Measurements from ENCODE around the gene CD2AP.

The CD2AP gene

DNA sequence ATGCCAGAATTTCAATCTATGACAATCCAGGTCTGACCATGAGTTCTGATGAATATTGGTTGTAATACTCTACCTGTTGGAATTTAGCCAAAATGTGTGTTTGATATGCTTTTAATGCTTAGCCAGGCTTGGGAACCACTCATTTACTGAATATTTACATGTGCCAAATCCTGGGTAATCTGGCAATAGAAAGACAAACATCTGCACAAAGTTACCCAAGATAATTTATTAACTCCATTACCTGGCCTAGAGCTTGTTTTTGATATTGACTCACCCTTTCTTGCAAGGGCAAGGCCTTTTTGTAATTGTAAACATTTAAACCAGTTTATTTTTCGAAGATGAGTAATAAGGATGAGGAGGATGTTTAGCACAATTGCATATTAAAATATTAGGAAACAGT is 13.5 kb upstream of the CD2AP start:
- H3K4me3 ChIP-seq (ENCODE audit: low read depth, low read length) = no peak overlapping the region
- TF ChIP-seq, protein P1, sequence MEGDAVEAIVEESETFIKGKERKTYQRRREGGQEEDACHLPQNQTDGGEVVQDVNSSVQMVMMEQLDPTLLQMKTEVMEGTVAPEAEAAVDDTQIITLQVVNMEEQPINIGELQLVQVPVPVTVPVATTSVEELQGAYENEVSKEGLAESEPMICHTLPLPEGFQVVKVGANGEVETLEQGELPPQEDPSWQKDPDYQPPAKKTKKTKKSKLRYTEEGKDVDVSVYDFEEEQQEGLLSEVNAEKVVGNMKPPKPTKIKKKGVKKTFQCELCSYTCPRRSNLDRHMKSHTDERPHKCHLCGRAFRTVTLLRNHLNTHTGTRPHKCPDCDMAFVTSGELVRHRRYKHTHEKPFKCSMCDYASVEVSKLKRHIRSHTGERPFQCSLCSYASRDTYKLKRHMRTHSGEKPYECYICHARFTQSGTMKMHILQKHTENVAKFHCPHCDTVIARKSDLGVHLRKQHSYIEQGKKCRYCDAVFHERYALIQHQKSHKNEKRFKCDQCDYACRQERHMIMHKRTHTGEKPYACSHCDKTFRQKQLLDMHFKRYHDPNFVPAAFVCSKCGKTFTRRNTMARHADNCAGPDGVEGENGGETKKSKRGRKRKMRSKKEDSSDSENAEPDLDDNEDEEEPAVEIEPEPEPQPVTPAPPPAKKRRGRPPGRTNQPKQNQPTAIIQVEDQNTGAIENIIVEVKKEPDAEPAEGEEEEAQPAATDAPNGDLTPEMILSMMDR (IDR thresholded peaks at IDR 0.05; ENCODE audit: low read depth, low read length, missing control alignments) = no peak
- no peak for DNase-seq (ENCODE audit: low read depth)

DNA sequence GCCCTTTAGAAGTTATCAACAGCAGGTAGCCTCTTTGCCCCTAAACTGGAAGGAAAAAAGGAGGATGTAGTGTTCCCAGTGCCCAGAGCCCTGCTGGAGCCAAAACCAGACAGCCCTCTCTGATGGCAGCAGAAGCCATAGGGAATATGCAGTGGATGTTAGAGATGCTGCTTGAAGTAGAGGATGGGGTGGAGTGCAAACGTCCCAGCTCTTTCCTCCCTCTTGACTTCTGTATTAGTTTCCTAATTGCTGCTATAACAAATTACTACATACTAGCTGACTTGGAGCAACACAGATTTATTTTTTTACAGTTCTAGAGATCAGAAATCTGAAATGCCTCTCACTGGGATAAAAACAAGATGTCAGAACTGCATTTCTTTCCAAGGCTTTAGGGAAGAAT is 12.5 kb upstream of the CD2AP start:
- H3K4me3 ChIP-seq (ENCODE audit: low read depth, low read length) = no peak overlapping the region
- DNase-seq (ENCODE audit: low read depth) = no peak
- TF ChIP-seq, protein P1 (IDR thresholded peaks at IDR 0.05; ENCODE audit: low read depth, low read length, missing control alignments) = no peak

- no peak overlapping the region for H3K4me3 ChIP-seq (ENCODE audit: low read depth, low read length)
- no peak for DNase-seq (ENCODE audit: low read depth)
- TF ChIP-seq, protein P1 (IDR thresholded peaks at IDR 0.05; ENCODE audit: low read depth, low read length, missing control alignments) = no peak
These were observed 5.7 kb upstream of the CD2AP start for GRCh38 chr6:47471911-47472310.

DNA sequence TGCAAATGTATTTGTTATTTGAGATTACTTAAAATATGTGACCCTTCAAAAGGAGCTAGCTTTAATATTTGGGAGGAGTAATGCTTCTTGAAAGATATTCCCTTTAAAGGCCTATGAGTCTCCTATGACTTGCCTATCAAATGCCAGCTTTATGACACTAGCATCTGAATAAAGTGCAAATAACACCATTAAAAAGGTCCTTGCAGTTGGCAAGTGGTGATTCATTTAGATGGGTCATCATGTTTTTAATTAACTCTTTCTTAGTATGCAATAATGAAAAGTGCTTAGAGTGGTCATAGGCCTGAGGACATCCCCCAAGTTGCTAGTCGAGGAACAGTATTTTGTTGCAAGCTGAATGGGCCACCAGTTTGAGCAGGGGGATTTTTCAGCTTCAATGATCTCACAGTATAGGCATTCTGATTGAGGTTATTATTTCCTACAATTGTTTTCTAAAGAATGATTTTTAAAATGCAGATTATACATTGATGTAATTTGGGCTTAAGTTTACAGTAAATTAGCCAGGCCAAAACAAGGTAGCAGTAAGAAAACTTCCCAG is 3.7 kb upstream of the CD2AP start:
- no peak overlapping the region for H3K4me3 ChIP-seq (ENCODE audit: low read depth, low read length)
- no peak for DNase-seq (ENCODE audit: low read depth)
- TF ChIP-seq, protein P1 (IDR thresholded peaks at IDR 0.05; ENCODE audit: low read depth, low read length, missing control alignments) = no peak

DNA sequence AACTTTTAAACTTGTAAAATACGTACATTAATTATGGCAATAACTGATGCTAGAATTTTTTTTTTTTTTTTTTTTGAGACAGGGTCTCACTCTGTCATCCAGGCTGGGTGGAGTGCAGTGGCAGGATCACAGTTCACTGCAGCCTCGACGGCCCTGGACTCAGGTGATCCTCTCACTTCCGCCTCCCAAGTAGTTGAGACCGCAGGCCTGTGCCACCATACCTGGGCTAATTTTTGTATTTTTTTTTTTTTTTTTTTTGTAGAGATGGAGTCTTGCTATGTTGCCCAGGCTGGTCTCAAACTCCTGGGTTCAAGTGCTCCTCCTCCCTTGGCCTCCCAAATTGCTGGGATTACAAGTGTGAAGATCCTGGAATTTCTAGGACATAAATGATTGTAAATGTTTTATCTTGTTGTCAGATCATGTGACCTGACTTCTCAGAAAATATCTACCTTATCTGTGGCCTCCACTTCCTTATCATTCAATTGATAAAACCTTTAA is 2.2 kb upstream of the CD2AP start:
- DNase-seq (ENCODE audit: low read depth) = no peak
- no peak overlapping the region for H3K4me3 ChIP-seq (ENCODE audit: low read depth, low read length)
- TF ChIP-seq, protein P1 (IDR thresholded peaks at IDR 0.05; ENCODE audit: low read depth, low read length, missing control alignments) = no peak

GRCh38 chr6:47476781-47477496 is 650 bp upstream of the CD2AP start:
- TF ChIP-seq, protein P1 (IDR thresholded peaks at IDR 0.05; ENCODE audit: low read depth, low read length, missing control alignments) = no peak
- peak overlapping the region; percentile 97 for H3K4me3 ChIP-seq (ENCODE audit: low read depth, low read length)
- DNase-seq (ENCODE audit: low read depth) = no peak

All from GM12864 (cell line).